ENCODE measurements around the gene IP6K1. TPM values are rescaled to one million over a fixed set of nuclear protein-coding genes. Genes with fewer than 3 reads are reported as not detected.

Gene IP6K1
- total RNA-seq, 1 experiment from 2014 or later = 32.2 TPM

DNA sequence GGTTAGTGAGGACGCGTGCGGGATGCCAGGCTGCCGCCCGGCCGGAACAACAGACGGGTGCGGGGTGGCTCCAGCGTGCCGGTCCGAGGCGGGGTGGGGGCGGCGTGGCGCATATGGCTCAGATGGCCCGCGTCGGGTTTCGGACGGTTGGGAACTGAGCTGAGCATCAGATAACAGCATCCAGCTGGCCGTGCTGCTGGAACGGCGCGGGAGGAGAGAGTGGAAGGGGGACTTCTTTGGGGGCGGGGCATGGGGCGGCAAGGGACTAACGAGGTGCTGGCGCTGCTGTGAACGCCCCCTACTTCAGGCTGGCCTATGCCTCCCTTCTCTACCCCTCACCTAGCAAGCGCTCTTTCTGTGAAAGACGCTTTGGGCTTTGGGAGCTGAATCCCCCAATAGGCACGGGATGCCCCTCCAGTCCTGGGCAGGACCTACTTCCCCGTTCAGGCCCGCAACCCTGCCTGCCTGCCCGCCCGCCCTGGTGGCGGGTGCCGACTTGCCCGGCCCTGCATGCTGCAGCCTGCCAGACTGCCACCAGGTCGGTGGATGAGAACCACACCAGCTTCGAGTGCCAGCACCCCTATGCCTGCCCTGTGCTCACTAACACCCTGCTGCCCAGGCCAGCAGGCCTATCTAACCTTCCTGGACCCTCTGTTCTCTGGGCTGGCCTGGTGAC lies 17.3 kb upstream of the IP6K1 start:
- Mint-ChIP-seq H3K4me1 (peaks cover 41% of the 10 kb centered on the region), H3K27ac (no peak overlapping the region), H3K27me3 (ENCODE audit: low read depth) (peaks cover 40% of the 10 kb centered on the region), H3K4me3 (peak overlapping the region; percentile 86), H3K36me3 (no peaks in the 10 kb centered on the region), H3K9me3 (no peaks in the 10 kb centered on the region)
- ChIA-PET CTCF (interaction anchor here (0.6 to 7.4 kb wide), 42 partner anchors 8 to 1640 kb away, joined by 3 to 207 read pairs (median 5); partner anchors contain the start of genes AMIGO3, GMPPB, IP6K1 and KLHDC8B), POLR2A (interaction anchor here (0.8 to 2.8 kb wide), 7 partner anchors 17 to 334 kb away, joined by 3 to 11 read pairs (median 3); partner anchors contain the start of genes IP6K1 and MON1A)
- DNase-seq (ENCODE audit: low spot score) (peak; percentile 66), ATAC-seq (peak; percentile 14)
- TF ChIP-seq ZNF263 (CRISPR knock-in tag; IDR thresholded peaks at IDR 0.05; ENCODE audit: low read depth) (no peak), ZNF396 (CRISPR knock-in tag; IDR thresholded peaks at IDR 0.05; ENCODE audit: borderline replicate concordance) (no peak)

DNA sequence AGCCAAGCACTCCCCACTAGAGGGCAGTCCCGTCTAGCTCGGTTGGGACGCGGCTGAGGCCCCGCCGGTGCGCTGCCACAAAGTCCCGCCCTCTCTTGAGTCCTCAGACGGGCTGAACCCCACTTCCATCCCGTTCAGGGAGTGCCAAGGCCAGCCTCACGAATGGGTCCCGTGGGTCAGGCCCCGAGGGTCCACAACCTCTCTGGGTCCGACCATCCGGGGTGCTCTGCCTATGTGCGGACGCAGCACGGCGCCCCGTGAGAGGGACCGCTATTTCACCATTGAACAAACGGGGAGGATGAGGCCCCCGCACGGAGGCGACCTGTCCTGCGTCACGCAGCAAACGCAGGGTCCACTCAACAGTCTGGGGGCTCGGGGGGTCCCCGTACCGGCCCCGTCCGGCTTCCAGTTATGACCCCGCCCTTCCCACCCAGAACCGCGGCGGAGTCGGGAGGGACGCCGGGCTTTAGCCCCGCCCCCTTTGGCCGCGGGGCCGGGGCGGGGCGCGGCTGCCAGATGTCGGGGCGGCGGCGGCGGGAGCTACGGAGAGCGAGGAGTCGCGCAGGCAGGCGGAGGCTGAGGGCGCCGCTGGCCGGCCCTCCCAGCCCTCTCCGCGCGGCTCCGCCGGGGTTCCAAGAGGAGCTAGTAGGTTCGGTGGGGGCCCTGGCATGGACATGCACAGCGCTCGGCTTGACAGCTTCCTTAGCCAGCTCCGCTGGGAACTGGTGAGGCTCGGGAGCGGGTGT lies 16.6 kb upstream of the IP6K1 start, which contains the start of gene INKA1:
TSS of gene INKA1 (plus strand) at position 543 of the 746 bp plus-strand sequence. CDS start at position 675, 132 bp downstream.
- Mint-ChIP-seq H3K27me3 (ENCODE audit: low read depth) (peaks cover 40% of the 10 kb centered on the region), H3K9me3 (no peaks in the 10 kb centered on the region), H3K36me3 (no peaks in the 10 kb centered on the region), H3K27ac (peak within 1 kb of the TSS; percentile 94), H3K4me3 (peak within 1 kb of the TSS; percentile 86), H3K4me1 (peaks cover 41% of the 10 kb centered on the region)
- ATAC-seq = peak; percentile 79
- ChIA-PET CTCF (interaction anchor here (0.6 to 7.4 kb wide), 46 partner anchors 8 to 1361 kb away, joined by 3 to 207 read pairs (median 5); partner anchors contain the start of genes AMIGO3, GMPPB, IP6K1 and KLHDC8B), POLR2A (interaction anchor here (0.8 to 2.8 kb wide), 6 partner anchors 17 to 287 kb away, joined by 3 to 11 read pairs (median 4); partner anchors contain the start of genes IP6K1 and MON1A)
- DNase-seq (ENCODE audit: low spot score) = peak; percentile 92
- TF ChIP-seq ESRRA (CRISPR knock-in tag; IDR thresholded peaks at IDR 0.05; ENCODE audit: borderline replicate concordance) (no peak), CBFB (CRISPR knock-in tag; IDR thresholded peaks at IDR 0.05; ENCODE audit: low read depth) (no peak), RELA (CRISPR knock-in tag; IDR thresholded peaks at IDR 0.05; ENCODE audit: borderline replicate concordance) (0 out of 2 replicates have a peak, but pooled peaks have one; percentile 57), TEAD1 (CRISPR knock-in tag; IDR thresholded peaks at IDR 0.05) (0 out of 2 replicates have a peak, but pooled peaks have one; percentile 72), NFE2L1 (CRISPR knock-in tag; IDR thresholded peaks at IDR 0.05) (no peak), SMAD3 (CRISPR knock-in tag; IDR thresholded peaks at IDR 0.05; ENCODE audit: borderline replicate concordance) (no peak), CREB1 (CRISPR knock-in tag; IDR thresholded peaks at IDR 0.05) (no peak), FOXK1 (CRISPR knock-in tag; IDR thresholded peaks at IDR 0.05) (no peak), ZNF121 (CRISPR knock-in tag; IDR thresholded peaks at IDR 0.05) (no peak), CREM (CRISPR knock-in tag; IDR thresholded peaks at IDR 0.05) (peak; percentile 25; the same call in 1 of the 2 replicates), HMGA2 (CRISPR knock-in tag; IDR thresholded peaks at IDR 0.05) (no peak), NR1H2 (CRISPR knock-in tag; IDR thresholded peaks at IDR 0.05) (no peak), JAZF1 (CRISPR knock-in tag; IDR thresholded peaks at IDR 0.05) (no peak), GRHL2 (CRISPR knock-in tag; IDR thresholded peaks at IDR 0.05; ENCODE audit: insufficient replicate concordance, severe bottlenecking) (no peak), OVOL2 (CRISPR knock-in tag; IDR thresholded peaks at IDR 0.05; ENCODE audit: borderline replicate concordance) (no peak), ZNF396 (CRISPR knock-in tag; IDR thresholded peaks at IDR 0.05; ENCODE audit: borderline replicate concordance) (no peak), ZBTB21 (CRISPR knock-in tag; IDR thresholded peaks at IDR 0.05; ENCODE audit: borderline replicate concordance) (no peak; the same call in 1 of the 2 replicates)
- TF ChIP-seq, protein P1, sequence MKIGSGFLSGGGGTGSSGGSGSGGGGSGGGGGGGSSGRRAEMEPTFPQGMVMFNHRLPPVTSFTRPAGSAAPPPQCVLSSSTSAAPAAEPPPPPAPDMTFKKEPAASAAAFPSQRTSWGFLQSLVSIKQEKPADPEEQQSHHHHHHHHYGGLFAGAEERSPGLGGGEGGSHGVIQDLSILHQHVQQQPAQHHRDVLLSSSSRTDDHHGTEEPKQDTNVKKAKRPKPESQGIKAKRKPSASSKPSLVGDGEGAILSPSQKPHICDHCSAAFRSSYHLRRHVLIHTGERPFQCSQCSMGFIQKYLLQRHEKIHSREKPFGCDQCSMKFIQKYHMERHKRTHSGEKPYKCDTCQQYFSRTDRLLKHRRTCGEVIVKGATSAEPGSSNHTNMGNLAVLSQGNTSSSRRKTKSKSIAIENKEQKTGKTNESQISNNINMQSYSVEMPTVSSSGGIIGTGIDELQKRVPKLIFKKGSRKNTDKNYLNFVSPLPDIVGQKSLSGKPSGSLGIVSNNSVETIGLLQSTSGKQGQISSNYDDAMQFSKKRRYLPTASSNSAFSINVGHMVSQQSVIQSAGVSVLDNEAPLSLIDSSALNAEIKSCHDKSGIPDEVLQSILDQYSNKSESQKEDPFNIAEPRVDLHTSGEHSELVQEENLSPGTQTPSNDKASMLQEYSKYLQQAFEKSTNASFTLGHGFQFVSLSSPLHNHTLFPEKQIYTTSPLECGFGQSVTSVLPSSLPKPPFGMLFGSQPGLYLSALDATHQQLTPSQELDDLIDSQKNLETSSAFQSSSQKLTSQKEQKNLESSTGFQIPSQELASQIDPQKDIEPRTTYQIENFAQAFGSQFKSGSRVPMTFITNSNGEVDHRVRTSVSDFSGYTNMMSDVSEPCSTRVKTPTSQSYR (CRISPR knock-in tag; IDR thresholded peaks at IDR 0.05) = no peak
- TF ChIP-seq, protein P2, sequence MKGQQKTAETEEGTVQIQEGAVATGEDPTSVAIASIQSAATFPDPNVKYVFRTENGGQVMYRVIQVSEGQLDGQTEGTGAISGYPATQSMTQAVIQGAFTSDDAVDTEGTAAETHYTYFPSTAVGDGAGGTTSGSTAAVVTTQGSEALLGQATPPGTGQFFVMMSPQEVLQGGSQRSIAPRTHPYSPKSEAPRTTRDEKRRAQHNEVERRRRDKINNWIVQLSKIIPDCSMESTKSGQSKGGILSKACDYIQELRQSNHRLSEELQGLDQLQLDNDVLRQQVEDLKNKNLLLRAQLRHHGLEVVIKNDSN (CRISPR knock-in tag; IDR thresholded peaks at IDR 0.05) = no peak
- TF ChIP-seq, protein P3, sequence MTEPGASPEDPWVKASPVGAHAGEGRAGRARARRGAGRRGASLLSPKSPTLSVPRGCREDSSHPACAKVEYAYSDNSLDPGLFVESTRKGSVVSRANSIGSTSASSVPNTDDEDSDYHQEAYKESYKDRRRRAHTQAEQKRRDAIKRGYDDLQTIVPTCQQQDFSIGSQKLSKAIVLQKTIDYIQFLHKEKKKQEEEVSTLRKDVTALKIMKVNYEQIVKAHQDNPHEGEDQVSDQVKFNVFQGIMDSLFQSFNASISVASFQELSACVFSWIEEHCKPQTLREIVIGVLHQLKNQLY (CRISPR knock-in tag; IDR thresholded peaks at IDR 0.05) = 0 out of 2 replicates have a peak, but pooled peaks have one; percentile 22
- TF ChIP-seq, protein P4, sequence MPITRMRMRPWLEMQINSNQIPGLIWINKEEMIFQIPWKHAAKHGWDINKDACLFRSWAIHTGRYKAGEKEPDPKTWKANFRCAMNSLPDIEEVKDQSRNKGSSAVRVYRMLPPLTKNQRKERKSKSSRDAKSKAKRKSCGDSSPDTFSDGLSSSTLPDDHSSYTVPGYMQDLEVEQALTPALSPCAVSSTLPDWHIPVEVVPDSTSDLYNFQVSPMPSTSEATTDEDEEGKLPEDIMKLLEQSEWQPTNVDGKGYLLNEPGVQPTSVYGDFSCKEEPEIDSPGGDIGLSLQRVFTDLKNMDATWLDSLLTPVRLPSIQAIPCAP (CRISPR knock-in tag; IDR thresholded peaks at IDR 0.05) = no peak
- TF ChIP-seq, protein P5, sequence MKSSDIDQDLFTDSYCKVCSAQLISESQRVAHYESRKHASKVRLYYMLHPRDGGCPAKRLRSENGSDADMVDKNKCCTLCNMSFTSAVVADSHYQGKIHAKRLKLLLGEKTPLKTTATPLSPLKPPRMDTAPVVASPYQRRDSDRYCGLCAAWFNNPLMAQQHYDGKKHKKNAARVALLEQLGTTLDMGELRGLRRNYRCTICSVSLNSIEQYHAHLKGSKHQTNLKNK (CRISPR knock-in tag; IDR thresholded peaks at IDR 0.05) = no peak
- TF ChIP-seq, protein P6, sequence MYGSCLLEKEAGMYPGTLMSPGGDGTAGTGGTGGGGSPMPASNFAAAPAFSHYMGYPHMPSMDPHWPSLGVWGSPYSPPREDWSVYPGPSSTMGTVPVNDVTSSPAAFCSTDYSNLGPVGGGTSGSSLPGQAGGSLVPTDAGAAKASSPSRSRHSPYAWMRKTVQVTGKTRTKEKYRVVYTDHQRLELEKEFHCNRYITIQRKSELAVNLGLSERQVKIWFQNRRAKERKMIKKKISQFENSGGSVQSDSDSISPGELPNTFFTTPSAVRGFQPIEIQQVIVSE (CRISPR knock-in tag; IDR thresholded peaks at IDR 0.05; ENCODE audit: borderline replicate concordance) = no peak
